Thymus (tissue), 11 donors: ENCODE measurements around the gene FGF6. TPM values are rescaled to one million over a fixed set of nuclear protein-coding genes. Genes with fewer than 3 reads are reported as not detected.

ENCODE experiments used
- DNase-seq, 9 donors: peaks; one replicate each; pipeline ENCODE4 v3.0.0-alpha.2; 2013; ENCODE audit warnings: low spot score in 9 of 9, low read depth in 6 of 9, missing footprints in 1 of 9
- H3K27ac ChIP-seq, 2 donors: one replicate each; pipeline ENCODE4 v1.5.1; 2013; ENCODE audit warnings: control low read depth in 1 of 2, low read depth in 1 of 2, low read length in 1 of 2, mild to moderate bottlenecking in 1 of 2, moderate library complexity in 1 of 2
- H3K27me3 ChIP-seq, 2 donors: one replicate each; pipeline ENCODE4 v1.5.1; 2013; ENCODE audit warnings: low read length in 1 of 2; ENCODE audit not compliant: control insufficient read depth in 2 of 2, insufficient read depth in 1 of 2
- H3K36me3 ChIP-seq, 2 donors: one replicate each; pipeline ENCODE4 v1.5.1; 2013; ENCODE audit warnings: low read length in 1 of 2, mild to moderate bottlenecking in 1 of 2, moderate library complexity in 1 of 2; ENCODE audit not compliant: control insufficient read depth in 2 of 2, insufficient read depth in 2 of 2
- H3K4me1 ChIP-seq, 2 donors: one replicate each; pipeline ENCODE4 v1.5.1; 2013; ENCODE audit warnings: low read length in 2 of 2; ENCODE audit not compliant: control insufficient read depth in 2 of 2, insufficient read depth in 2 of 2
- H3K4me3 ChIP-seq, 2 donors: one replicate each; pipeline ENCODE4 v1.5.1; 2013; ENCODE audit warnings: low read length in 2 of 2, control low read depth in 1 of 2, mild to moderate bottlenecking in 1 of 2
- H3K9me3 ChIP-seq, 2 donors: one replicate each; pipeline ENCODE4 v1.5.1; 2013; ENCODE audit warnings: low read length in 1 of 2, mild to moderate bottlenecking in 1 of 2; ENCODE audit not compliant: control insufficient read depth in 2 of 2, insufficient read depth in 1 of 2
- WGBS: extraction: QIAGEN DNeasy Blood & Tissue Kit; methylation state at CpG from one replicate; pipeline ENCODE4 v1.1.7; 2013; 5-methylcytosine and 5-hydroxymethylcytosine counted together
- polyA plus RNA-seq: library from polyadenylated mRNA; stranded (reverse); fragments of 200-250 nt; gene quantifications from one replicate; pipeline ENCODE4 v1.2.3, GENCODE V29; 2013
- total RNA-seq: library from RNA; stranded (reverse); fragments of 120-200 nt; gene quantifications from one replicate; pipeline ENCODE4 v1.2.4, GENCODE V29; 2013
- donor health status: healthy.

Gene FGF6
- total and polyA plus RNA-seq, 2 donors, result not detected

GRCh38 chr12:4440187-4440941 is 5.3 kb downstream of the FGF6 start:
- WGBS, result 95% methylated on average over 5 of the region's 5 CpGs
- H3K36me3 ChIP-seq, result no peaks in the 10 kb centered on the region
- no peak overlapping the region for H3K27ac ChIP-seq
- H3K27me3 ChIP-seq, result no peaks in the 10 kb centered on the region
- no peak for DNase-seq
- peaks cover under 1 to 57% of the 10 kb centered on the region in 2 donors for H3K4me1 ChIP-seq
- H3K4me3 ChIP-seq, result no peak overlapping the region
- H3K9me3 ChIP-seq, result peaks cover 0 to 4% of the 10 kb centered on the region in 2 donors

- H3K27ac ChIP-seq, result no peak overlapping the region
- DNase-seq, result no peak
- H3K4me1 ChIP-seq, result peaks cover 6 to 63% of the 10 kb centered on the region in 2 donors
- WGBS, result 77% methylated on average over 5 of the region's 5 CpGs
- no peaks in the 10 kb centered on the region for H3K36me3 ChIP-seq
- H3K9me3 ChIP-seq, result peaks cover 0 to 4% of the 10 kb centered on the region in 2 donors
- H3K4me3 ChIP-seq, result no peak overlapping the region
- H3K27me3 ChIP-seq, result no peaks in the 10 kb centered on the region
These were observed 5.9 kb downstream of the FGF6 start for GRCh38 chr12:4439736-4440135.

DNA sequence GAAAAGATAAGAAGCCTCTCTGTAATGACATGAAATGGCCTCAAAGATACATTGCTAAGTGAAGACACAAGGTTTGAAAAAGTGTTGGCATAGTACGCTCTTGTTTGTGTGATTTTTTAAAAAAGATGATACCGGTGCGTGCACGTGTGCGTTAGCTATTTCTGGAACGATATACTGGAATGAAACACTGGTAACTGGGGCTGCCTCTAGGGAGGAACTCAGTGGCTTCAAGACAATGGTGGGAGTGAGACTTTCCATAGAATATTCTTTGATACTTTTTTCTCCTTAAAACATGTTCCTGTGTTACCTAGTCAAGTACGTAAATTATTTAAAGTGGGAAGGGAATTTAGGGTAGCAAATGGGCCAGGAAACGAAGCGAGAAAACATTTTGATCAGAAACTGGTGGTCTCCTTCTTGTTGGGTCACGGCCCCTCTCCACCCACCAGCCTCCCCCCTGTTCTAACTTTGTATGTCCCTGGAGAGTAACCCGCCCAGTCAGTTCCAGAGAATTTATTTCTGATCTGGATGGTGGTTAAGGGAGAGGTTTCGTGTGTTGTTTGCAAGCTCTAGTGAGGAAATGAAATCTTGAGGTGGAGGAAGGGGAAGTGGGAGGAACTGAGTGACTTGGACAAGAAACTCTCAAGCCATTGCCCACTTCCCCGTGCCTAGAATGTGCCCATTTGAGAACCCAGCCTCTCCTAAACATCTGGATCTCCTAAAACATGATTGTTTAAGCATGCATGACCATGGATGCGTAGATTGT is 6.6 kb downstream of the FGF6 start:
- H3K27me3 ChIP-seq, result no peaks in the 10 kb centered on the region
- DNase-seq, result peak in 1 of 9 donors; percentile 31
- no peak overlapping the region for H3K27ac ChIP-seq
- 83% methylated on average over 14 of the region's 14 CpGs for WGBS
- H3K4me1 ChIP-seq, result peaks cover 9 to 68% of the 10 kb centered on the region in 2 donors
- no peaks in the 10 kb centered on the region for H3K36me3 ChIP-seq
- no peak overlapping the region for H3K4me3 ChIP-seq
- H3K9me3 ChIP-seq, result peaks cover 0 to 4% of the 10 kb centered on the region in 2 donors

DNA sequence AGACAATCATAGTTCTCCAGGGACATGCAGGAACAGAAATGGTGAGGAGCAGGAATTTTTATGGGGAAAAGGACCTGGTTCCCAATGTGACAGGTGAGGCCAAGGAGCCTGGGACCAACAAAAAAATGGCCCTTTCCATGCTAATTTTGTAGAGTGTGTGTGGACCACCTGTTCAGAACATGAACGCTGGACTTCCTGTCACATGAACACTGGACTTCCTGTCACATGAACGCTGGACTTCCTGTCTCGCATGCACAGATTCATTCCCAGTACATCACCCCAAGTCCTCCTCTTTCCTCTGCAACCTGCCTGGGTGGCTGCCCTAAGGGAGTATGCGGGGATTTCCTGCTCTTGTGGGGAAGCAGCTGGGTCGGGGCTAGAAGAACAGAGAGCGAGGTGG is 10.1 kb downstream of the FGF6 start:
- no peak for DNase-seq
- 83% methylated on average over 6 of the region's 6 CpGs for WGBS
- peaks cover 9 to 49% of the 10 kb centered on the region in 2 donors for H3K4me1 ChIP-seq

GRCh38 chr12:4434706-4435425 is 10.7 kb downstream of the FGF6 start:
- peak overlapping the region; percentile 55 to 87 for H3K27ac ChIP-seq
- no peaks in the 10 kb centered on the region for H3K27me3 ChIP-seq
- H3K4me1 ChIP-seq, result peaks cover 9 to 44% of the 10 kb centered on the region in 2 donors
- H3K9me3 ChIP-seq, result peaks cover 0 to 4% of the 10 kb centered on the region in 2 donors
- no peaks in the 10 kb centered on the region for H3K36me3 ChIP-seq
- H3K4me3 ChIP-seq, result no peak overlapping the region
- whole genome bisulfite sequencing, result 79% methylated on average over 8 of the region's 8 CpGs
- DNase-seq, result peak in 3 of 9 donors; percentile 19 to 75 (median 43)

More for the DNA sequence above, 10.1 kb downstream of the FGF6 start:
- peaks cover 0 to 4% of the 10 kb centered on the region in 2 donors for H3K9me3 ChIP-seq
- H3K27ac ChIP-seq, result peak overlapping the region in 1 of 2 donors; percentile 87
- H3K4me3 ChIP-seq, result no peak overlapping the region
- H3K27me3 ChIP-seq, result no peaks in the 10 kb centered on the region
- no peaks in the 10 kb centered on the region for H3K36me3 ChIP-seq

DNA sequence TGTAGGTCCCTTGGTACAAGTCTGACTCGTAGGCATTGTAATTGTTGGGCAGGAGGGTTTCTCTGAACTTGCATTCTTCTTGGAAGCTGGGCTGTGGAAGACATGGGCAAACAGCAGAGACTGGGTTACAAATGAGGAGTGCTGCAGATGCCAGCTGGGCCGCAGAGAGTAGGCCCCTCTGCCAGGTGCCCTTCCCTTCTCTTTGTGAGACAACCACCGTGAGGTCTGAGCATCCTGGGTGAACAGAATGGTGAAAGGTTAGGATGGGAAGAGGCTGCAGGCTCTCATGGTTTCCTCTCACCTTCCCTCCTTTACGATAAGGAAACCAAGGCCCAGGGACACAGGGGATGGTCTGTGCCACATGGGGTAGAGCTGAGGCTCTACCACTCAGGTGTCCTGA is 11.3 kb downstream of the FGF6 start:
- peak in 1 of 9 donors; percentile 51 for DNase-seq
- H3K9me3 ChIP-seq, result peaks cover 0 to 4% of the 10 kb centered on the region in 2 donors
- H3K27me3 ChIP-seq, result no peaks in the 10 kb centered on the region
- H3K27ac ChIP-seq, result peak overlapping the region; percentile 19 to 87
- H3K4me1 ChIP-seq, result peaks cover 9 to 39% of the 10 kb centered on the region in 2 donors
- WGBS, result 58% methylated on average over 4 of the region's 4 CpGs
- no peaks in the 10 kb centered on the region for H3K36me3 ChIP-seq
- H3K4me3 ChIP-seq, result no peak overlapping the region

DNA sequence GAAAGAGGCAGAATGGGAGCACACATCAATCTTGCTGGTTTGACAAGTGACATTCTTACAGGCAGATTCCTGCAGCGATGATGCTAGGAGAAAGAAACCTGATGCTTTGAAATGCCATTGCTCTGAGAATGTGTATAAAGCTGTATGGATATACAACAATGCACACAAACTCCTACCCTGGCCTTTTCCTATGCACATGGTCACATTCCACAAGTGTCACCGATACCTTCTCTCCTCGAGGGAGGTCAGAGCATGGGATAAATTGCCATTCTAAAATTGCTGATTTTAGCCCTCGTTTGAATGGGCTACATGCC is 11.9 kb downstream of the FGF6 start:
- DNase-seq, result no peak
- Histone ChIP-seq H3K4me1 (peaks cover 9 to 36% of the 10 kb centered on the region in 2 donors), H3K27ac (no peak overlapping the region), H3K36me3 (no peaks in the 10 kb centered on the region), H3K27me3 (no peaks in the 10 kb centered on the region), H3K9me3 (peaks cover 0 to 4% of the 10 kb centered on the region in 2 donors), H3K4me3 (no peak overlapping the region)
- WGBS, result 95% methylated on average over 4 of the region's 4 CpGs

DNA sequence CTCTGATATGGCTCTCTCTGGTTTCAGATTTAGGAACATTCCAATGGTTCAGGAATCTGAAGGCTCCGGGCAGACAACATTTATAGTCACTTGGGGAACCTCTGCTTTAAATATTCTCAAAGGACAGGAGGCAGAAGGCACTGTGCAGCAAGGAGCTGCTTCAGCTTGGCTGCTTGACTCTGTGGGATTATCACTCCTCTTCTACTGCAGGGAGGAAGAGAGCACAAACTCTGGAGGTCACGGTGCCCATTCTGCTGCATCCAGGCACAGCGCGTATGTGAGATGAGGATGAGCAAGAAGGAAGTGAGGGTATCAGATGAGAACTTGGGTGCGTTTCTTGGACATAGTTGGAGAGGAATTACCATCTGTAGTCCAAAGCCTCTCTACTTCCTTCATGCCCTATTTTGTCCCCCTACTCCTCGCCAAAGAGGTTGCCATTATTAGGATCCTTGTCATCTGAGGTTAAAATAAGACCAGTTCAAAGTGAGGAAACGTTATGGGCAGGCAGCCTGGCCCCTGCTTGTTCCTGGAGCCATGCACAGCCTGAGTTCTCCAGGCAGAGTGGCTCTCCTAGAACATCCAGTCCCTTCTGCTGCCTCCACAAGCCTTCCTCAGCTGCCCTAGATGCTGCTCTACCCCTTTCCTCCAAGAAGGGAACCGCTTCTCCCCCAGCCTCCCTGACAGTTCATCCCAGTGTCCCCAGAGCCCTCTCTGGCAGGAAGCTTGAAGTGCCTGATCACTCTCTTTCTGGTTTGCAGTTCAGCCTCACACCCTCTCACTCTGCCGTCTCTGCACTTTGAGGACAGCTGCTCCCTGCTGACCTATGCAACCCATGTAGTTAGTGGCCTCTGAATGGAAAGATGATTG is 12.5 kb downstream of the FGF6 start:
- WGBS, result 86% methylated on average over 9 of the region's 9 CpGs
- Histone ChIP-seq H3K9me3 (peaks cover 0 to 4% of the 10 kb centered on the region in 2 donors), H3K4me3 (no peak overlapping the region), H3K4me1 (peaks cover 9 to 36% of the 10 kb centered on the region in 2 donors), H3K27ac (no peak overlapping the region), H3K36me3 (no peaks in the 10 kb centered on the region), H3K27me3 (no peaks in the 10 kb centered on the region)
- no peak for DNase-seq
